SU-DHL-6 (cell line): ENCODE results near the gene ALG3.

ENCODE experiments used
- H2AFZ ChIP-seq: fragments of 200-600 bp; sonication (generic); 2 replicates; pipeline ENCODE4 v1.6.1; 2014; ENCODE audit warnings: low read depth, mild to moderate bottlenecking, moderate library complexity, mixed read lengths, antibody characterized with exemption, low read length; ENCODE audit not compliant: severe bottlenecking
- H3F3A ChIP-seq: fragments of 200-600 bp; shearing (Covaris generic); 2 replicates; pipeline ENCODE4 v1.6.0; 2016; ENCODE audit warnings: antibody characterized with exemption, mild to moderate bottlenecking; ENCODE audit not compliant: insufficient read depth
- H3K27ac ChIP-seq: fragments of 200-600 bp; sonication (generic); 2 replicates; pipeline ENCODE4 v1.5.1; 2016; ENCODE audit warnings: low read depth, mild to moderate bottlenecking, low read length, moderate library complexity, mixed read lengths
- H3K27me3 ChIP-seq: fragments of 200-600 bp; sonication (generic), shearing (Covaris generic); 2 replicates; pipeline ENCODE4 v1.6.0; 2014; ENCODE audit warnings: mild to moderate bottlenecking, low read length
- H3K36me3 ChIP-seq: fragments of 200-600 bp; sonication (generic); 2 replicates; pipeline ENCODE4 v1.6.1; 2014; ENCODE audit warnings: mild to moderate bottlenecking, low read length, mixed read lengths
- H3K4me2 ChIP-seq: fragments of 300-600, 200-600 bp; shearing (Covaris generic), sonication (generic); 2 replicates; pipeline ENCODE4 v1.6.0; 2014; ENCODE audit warnings: low read length, low read depth, mild to moderate bottlenecking; ENCODE audit not compliant: poor library complexity, severe bottlenecking
- H3K4me3 ChIP-seq: fragments of 200-600 bp; sonication (generic); 2 replicates; pipeline ENCODE4 v1.5.1; 2014; ENCODE audit warnings: antibody characterized with exemption, low read length, mild to moderate bottlenecking, mixed read lengths; ENCODE audit not compliant: insufficient read depth, poor library complexity, severe bottlenecking
- H3K79me2 ChIP-seq: fragments of 200-600 bp; sonication (generic); 2 replicates; pipeline ENCODE4 v1.6.1; 2014; ENCODE audit warnings: mild to moderate bottlenecking, low read length, moderate library complexity; ENCODE audit not compliant: insufficient read depth
- H3K9ac ChIP-seq: fragments of 200-600 bp; sonication (generic); 2 replicates; pipeline ENCODE4 v1.7.0; 2014; ENCODE audit warnings: mild to moderate bottlenecking, low read length
- H3K9me2 ChIP-seq: fragments of 200-600 bp; sonication (generic); replicated peaks from 2 replicates; pipeline ENCODE4 v1.6.1; 2014; ENCODE audit warnings: low read length; ENCODE audit not compliant: insufficient read depth
- H3K9me3 ChIP-seq: fragments of 200-600 bp; sonication (generic); 2 replicates; pipeline ENCODE4 v1.6.1; 2014; ENCODE audit warnings: low read length, mixed read lengths; ENCODE audit not compliant: insufficient read depth
- H4K20me1 ChIP-seq: fragments of 200-600 bp; sonication (generic); 2 replicates; pipeline ENCODE4 v1.6.1; 2014; ENCODE audit warnings: low read depth, mild to moderate bottlenecking, antibody characterized with exemption, low read length, moderate library complexity, mixed read lengths
- EZH2phosphoT487 ChIP-seq: fragments of 200-600 bp; sonication (generic), shearing (Covaris generic); conservative IDR thresholded peaks from 2 replicates; pipeline ENCODE4 v1.6.1; 2018; ENCODE audit warnings: mild to moderate bottlenecking, antibody characterized with exemption, low read length, moderate library complexity, mixed read lengths
- TF ChIP-seq, protein P1 (sequence below): fragments of 200-600 bp; sonication (generic); IDR thresholded peaks from one replicate; pipeline ENCODE4 v1.5.1; 2017; ENCODE audit warnings: antibody characterized with exemption, mild to moderate bottlenecking, low read length, moderate library complexity; ENCODE audit not compliant: insufficient read depth, poor library complexity, severe bottlenecking

The ALG3 gene

GRCh38 chr3:184233127-184233843 is 15.5 kb downstream of the ALG3 start:
- no peaks in the 10 kb centered on the region for H3K9me2 ChIP-seq
- no peaks in the 10 kb centered on the region for H3K79me2 ChIP-seq
- H3F3A ChIP-seq, result no peaks in the 10 kb centered on the region
- TF ChIP-seq, protein P1, sequence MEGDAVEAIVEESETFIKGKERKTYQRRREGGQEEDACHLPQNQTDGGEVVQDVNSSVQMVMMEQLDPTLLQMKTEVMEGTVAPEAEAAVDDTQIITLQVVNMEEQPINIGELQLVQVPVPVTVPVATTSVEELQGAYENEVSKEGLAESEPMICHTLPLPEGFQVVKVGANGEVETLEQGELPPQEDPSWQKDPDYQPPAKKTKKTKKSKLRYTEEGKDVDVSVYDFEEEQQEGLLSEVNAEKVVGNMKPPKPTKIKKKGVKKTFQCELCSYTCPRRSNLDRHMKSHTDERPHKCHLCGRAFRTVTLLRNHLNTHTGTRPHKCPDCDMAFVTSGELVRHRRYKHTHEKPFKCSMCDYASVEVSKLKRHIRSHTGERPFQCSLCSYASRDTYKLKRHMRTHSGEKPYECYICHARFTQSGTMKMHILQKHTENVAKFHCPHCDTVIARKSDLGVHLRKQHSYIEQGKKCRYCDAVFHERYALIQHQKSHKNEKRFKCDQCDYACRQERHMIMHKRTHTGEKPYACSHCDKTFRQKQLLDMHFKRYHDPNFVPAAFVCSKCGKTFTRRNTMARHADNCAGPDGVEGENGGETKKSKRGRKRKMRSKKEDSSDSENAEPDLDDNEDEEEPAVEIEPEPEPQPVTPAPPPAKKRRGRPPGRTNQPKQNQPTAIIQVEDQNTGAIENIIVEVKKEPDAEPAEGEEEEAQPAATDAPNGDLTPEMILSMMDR, result no peak
- no peak for TF ChIP-seq EZH2phosphoT487
- H3K27ac ChIP-seq, result no peak overlapping the region
- no peak overlapping the region for H3K9ac ChIP-seq
- no peak overlapping the region for H3K4me2 ChIP-seq
- no peak overlapping the region for H3K4me3 ChIP-seq
- H3K27me3 ChIP-seq, result no peaks in the 10 kb centered on the region
- H2AFZ ChIP-seq, result no peak overlapping the region
- no peaks in the 10 kb centered on the region for H3K36me3 ChIP-seq
- H3K9me3 ChIP-seq, result no peaks in the 10 kb centered on the region
- H4K20me1 ChIP-seq, result no peaks in the 10 kb centered on the region

GRCh38 chr3:184231671-184232070 is 17.1 kb downstream of the ALG3 start:
- H3K27ac ChIP-seq, result no peak overlapping the region
- no peaks in the 10 kb centered on the region for H3K79me2 ChIP-seq
- H3K4me2 ChIP-seq, result no peak overlapping the region
- no peak overlapping the region for H2AFZ ChIP-seq
- TF ChIP-seq EZH2phosphoT487, result no peak
- TF ChIP-seq, protein P1, result no peak
- H3K9me2 ChIP-seq, result no peaks in the 10 kb centered on the region
- no peaks in the 10 kb centered on the region for H3F3A ChIP-seq
- H3K9ac ChIP-seq, result no peak overlapping the region
- H3K27me3 ChIP-seq, result no peaks in the 10 kb centered on the region
- H3K9me3 ChIP-seq, result no peaks in the 10 kb centered on the region
- no peaks in the 10 kb centered on the region for H4K20me1 ChIP-seq
- H3K4me3 ChIP-seq, result no peak overlapping the region
- H3K36me3 ChIP-seq, result no peaks in the 10 kb centered on the region

- Histone ChIP-seq H3K9ac (no peak overlapping the region), H3K79me2 (no peaks in the 10 kb centered on the region), H3K27ac (no peak overlapping the region), H3F3A (no peaks in the 10 kb centered on the region), H2AFZ (no peak overlapping the region), H3K4me2 (no peak overlapping the region), H3K9me2 (no peaks in the 10 kb centered on the region), H3K9me3 (no peaks in the 10 kb centered on the region), H3K27me3 (no peaks in the 10 kb centered on the region), H4K20me1 (no peaks in the 10 kb centered on the region), H3K4me3 (no peak overlapping the region), H3K36me3 (no peaks in the 10 kb centered on the region)
- TF ChIP-seq EZH2phosphoT487, result no peak
- TF ChIP-seq, protein P1, result no peak
These were observed 17.9 kb downstream of the ALG3 start for GRCh38 chr3:184230603-184231528.
